HL-60/S4 (cell line): ENCODE data around the gene SFMBT2.

Experiments used
- in situ Hi-C: fragments of 300-500 bp; cut with MboI; formaldehyde crosslinking; loops from 2 replicates; pipeline ENCODE4 v1.14.3; 2022; ENCODE audit warnings: low sequenced_read_pairs

SFMBT2 gene

DNA sequence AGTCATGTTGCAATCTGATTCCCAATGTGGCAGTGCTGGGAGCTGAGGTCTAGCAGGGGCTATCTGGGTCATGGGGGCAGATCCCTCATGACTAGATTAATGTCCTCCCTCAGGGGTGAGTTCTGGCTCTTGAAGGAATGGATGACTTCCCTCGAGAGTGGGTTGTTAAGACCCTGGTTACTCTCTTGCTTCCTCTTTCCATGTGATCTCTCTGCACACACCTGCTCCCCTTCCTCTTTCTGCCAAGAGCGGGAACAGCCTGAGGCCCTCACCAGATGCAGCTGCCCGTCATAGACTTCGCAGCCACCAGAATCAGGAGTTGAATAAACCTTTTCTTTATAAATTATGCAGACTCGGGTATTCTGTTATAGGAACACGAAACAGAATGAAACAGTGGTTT, 37.8 kb downstream of the SFMBT2 start:
- in situ Hi-C loops = no loop called here

- in situ Hi-C loops = no loop called here
Measured at GRCh38 chr10:7372504-7372903, 38.3 kb downstream of the SFMBT2 start.

GRCh38 chr10:7370511-7370910, 40.3 kb downstream of the SFMBT2 start:
- in situ Hi-C loops = no loop called here

GRCh38 chr10:7365027-7365745, 45.6 kb downstream of the SFMBT2 start:
- in situ Hi-C loops = no loop called here

GRCh38 chr10:7364474-7364873, 46.4 kb downstream of the SFMBT2 start:
- in situ Hi-C loops = no loop called here

GRCh38 chr10:7363700-7364099, 47.1 kb downstream of the SFMBT2 start:
- in situ Hi-C loops = no loop called here

DNA sequence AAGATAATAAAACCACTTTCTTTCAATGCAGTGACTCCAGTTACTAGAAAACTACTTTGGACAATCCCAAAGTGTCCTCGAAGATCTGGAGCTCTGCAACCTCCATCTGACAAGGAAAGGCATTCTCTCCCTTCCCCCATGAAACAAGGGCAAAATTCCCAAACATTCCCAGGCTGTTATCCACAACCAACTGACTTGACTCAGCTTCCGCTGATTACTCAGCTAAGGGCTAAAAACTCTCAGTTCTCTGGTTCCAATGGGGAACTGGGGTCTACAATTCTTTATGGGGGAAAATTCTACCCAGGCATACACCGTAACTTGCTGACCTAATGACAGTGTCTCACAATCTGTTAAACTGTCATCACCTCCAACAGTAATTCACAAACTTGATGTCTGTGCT, 48.4 kb downstream of the SFMBT2 start:
- in situ Hi-C loops = no loop called here

DNA sequence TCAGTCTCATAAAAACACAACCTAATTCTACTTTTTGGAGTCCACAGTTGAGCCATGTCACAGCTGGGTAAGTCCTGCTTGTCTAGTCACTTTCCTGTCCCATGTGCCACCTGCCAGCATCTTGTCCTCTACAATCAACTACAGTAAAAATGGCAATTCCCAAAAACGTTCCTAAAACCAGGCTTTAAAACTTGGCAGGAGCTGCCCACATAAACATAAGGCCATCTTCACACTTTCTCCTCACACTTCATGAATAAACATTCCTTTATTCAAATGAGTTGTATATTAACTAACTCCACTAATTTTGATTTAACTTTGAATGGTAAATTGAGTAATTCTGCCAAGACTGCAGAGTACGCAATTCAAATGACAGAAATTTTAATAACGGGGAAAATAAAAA, 49.5 kb downstream of the SFMBT2 start:
- in situ Hi-C loops = no loop called here

- in situ Hi-C loops = no loop called here
Measured at GRCh38 chr10:7359954-7360353, 50.9 kb downstream of the SFMBT2 start.

- in situ Hi-C loops = no loop called here
Measured at GRCh38 chr10:7359356-7359755, 51.5 kb downstream of the SFMBT2 start.

GRCh38 chr10:7357193-7357592, 53.6 kb downstream of the SFMBT2 start:
- in situ Hi-C loops = no loop called here

DNA sequence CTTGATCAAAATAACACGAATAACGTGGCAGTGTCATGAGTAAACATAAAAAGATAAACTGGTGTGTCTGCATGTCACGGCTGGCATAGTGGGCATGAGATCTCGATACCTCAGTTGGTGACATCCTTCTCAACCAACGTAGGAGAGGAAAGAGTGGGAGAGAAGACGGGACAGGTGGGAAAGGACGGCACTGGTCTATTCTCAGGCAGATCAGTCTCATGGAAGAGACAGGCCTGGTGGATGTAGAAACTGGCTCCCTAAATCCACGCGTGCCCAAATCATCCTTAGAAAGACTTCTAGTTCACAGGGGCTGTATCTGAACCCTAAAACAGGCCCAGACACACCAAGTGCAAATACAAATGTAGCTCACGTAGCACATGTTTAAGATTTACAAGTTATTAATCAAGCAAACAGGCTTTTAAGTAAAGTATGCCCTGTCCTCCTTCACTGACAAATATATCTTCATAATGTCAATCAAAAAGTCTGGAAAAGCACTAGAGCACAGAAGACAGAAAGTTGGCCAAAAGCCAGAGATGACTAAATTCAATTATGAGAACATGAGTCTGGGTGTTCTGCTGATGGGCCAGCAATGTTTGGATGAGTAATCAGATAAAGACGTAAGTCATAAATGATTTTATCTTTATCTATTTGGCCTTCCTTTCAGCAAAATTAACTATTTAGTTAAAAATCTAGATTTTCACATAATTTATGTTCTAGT, 56.3 kb downstream of the SFMBT2 start:
- in situ Hi-C loops = no loop called here

DNA sequence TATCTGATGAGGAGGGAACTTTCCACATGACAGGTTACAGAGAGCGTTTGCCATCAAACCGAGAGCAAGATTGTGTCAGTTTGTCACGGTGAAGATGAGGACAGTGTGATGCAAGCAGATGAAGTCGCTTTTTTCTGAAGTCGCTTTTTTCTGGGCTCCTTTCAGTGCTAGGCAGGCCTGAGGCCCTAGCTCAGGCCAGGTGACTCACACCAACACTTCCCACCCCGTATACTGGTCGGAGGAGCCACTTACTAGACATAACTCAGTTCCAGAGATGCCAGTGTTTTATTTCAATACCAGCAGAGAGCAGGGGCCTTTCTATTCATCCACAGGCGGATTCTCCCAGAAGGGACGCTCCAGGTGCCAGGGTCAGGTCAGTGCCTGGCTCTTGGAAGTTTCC, 58.9 kb downstream of the SFMBT2 start:
- in situ Hi-C loops = no loop called here

- in situ Hi-C loops = no loop called here
Measured at GRCh38 chr10:7350541-7351195, 60.2 kb downstream of the SFMBT2 start.

GRCh38 chr10:7345717-7346116, 65.1 kb downstream of the SFMBT2 start:
- in situ Hi-C loops = no loop called here

- in situ Hi-C loops = no loop called here
Measured at GRCh38 chr10:7343040-7343439, 67.8 kb downstream of the SFMBT2 start.

DNA sequence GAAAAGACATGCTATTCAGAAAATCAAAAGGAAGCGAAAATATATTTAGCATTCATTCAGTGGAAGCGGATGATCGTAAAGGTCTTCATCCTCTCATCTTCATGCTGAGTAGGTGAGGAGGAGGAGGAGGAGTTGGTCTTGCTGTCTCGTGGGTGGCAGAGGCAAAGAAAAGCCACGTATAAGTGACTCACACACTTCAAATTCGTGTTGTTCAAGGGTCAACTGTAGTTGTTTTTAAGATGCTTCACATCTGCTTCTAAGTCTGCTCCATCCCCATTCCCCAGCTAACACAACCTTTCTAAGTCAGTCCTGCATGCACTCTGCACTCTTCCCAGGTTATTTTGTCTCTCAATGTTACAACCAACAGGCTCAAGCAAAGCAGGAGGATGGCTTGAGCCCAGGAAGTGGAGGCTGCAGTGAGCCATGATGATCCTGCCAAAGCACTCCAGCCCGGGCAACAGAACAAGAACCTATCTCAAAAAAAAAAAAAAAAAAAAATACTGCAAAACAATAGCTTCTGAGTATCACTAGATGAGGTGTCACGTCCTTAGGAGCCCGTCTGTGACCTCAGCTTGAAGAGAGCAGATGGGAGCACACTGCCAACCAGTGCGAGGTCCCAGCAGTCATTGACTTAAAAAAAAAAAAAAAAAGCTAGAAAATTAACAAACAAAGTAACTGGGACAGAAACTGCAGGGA, 70.5 kb downstream of the SFMBT2 start:
- in situ Hi-C loops = no loop called here

DNA sequence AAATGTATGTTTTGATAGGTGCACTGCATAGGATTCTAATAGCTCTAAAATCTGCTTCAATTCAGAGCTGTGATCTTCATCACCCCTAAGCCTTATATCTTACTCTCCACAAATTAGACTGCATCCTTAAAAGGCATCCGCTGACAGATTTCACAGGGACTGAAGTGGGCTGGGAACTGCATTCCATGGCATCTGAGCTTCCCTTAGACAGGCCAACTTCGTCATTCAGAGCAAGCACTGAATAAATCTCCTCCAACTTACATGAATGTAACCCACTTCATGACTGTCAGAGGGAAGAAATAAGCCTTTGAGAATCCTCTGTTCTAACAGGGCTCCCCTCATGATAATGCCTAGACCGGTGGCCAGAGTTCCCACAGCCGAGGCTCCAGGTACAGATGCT, 71.3 kb downstream of the SFMBT2 start:
- in situ Hi-C loops = no loop called here

DNA sequence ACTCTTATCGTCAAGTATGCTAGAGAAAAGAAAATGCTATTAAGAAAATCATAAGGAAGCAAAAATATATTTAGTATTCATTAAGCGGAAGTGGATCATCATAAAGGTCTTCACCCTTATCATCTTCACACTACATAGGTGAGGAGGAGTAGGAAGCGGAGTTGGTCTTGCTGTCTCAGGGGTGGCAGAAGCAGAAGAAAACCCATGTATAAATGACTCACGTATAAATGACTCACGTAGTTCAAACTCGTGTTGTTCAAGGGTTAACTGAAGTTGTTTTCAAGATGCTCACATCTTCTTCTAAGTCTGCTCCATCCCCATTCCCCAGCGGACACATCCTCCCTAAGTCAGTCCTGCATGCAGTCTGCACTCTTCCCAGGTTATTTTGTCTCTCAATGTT, 72.4 kb downstream of the SFMBT2 start:
- in situ Hi-C loops = no loop called here

DNA sequence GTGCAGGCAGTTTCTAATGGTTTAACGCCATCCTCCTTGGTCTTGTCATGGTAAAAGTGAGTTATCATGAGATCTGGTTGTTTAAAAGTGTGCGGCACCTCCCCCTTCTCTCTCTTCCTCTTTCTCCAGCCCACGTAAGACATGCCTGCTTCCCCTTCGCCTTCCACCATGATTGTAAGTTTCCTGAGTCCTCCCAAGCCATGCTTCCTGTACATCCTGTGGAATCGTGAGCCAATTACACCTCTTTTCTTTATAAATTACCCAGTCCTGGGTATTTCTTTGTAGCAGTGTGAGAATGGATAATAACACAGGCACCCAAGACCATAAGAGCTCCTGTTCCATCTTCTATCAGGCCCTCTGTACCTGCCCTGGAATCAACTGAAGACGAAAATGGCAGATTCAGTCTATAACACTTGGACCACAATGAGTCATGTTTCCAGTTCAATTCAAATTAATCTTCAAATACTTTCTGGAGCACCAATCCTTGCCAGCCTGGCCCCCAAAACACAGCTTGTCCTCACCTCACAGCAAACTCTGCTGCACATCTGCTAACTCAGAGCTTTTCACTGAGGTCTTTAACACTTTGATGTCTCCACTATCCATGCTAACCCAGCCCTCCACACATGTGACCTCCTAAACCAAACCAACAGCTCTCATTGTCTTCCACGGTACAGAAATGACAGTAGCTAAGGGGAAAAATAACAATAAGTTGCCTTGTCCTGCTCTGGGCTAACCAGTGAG, 73.2 kb downstream of the SFMBT2 start:
- in situ Hi-C loops = no loop called here

GRCh38 chr10:7335977-7336376, 74.9 kb downstream of the SFMBT2 start:
- in situ Hi-C loops = no loop called here
